H1 (cell line): ENCODE results near the gene TXNDC11. TPM values are rescaled to one million over a fixed set of nuclear protein-coding genes. Genes with fewer than 3 reads are reported as not detected.
A peak's percentile ranks its signal among the peaks of the same experiment; 100 is the strongest.

Experiments used
- CTCF ChIA-PET: fragments of 300-600 bp; sonication (Branson Sonifier 250); formaldehyde crosslinking; loops from one replicate; lab custom pipeline; 2021; ENCODE audit not compliant: partially characterized antibody; lab: Charles Lee
- POLR2A ChIA-PET: fragments of 300-600 bp; sonication (Branson Sonifier 250); formaldehyde crosslinking; loops from one replicate; lab custom pipeline; 2021; ENCODE audit warnings: inconsistent platforms; ENCODE audit not compliant: partially characterized antibody; lab: Charles Lee
- DNase-seq, 2 experiments: peaks; one replicate each; pipeline versions ENCODE4 v3.0.0 to v3.0.0-alpha.2; 2010 to 2022; ENCODE audit warnings: low spot score in 2 of 2, low read depth in 1 of 2, mixed read lengths in 1 of 2
- FAIRE-seq: peaks from 2 replicates; lab custom pipeline; 2011; peaks lifted over from hg19 to GRCh38; lab: Jason Lieb, UNC
- H2AFZ ChIP-seq: 2 replicates; pipeline ENCODE4 v1.8.1; 2012; ENCODE audit warnings: low read length, inconsistent platforms
- H2AK5ac ChIP-seq: 2 replicates; pipeline ENCODE4 v1.6.1; 2013; ENCODE audit warnings: low read depth, low read length
- H2BK120ac ChIP-seq: replicated peaks from 2 replicates; pipeline ENCODE3; 2013; ENCODE audit warnings: low read depth, low read length, inconsistent platforms
- H2BK12ac ChIP-seq: 2 replicates; pipeline ENCODE4 v1.6.1; 2013; ENCODE audit warnings: low read depth, low read length
- H2BK15ac ChIP-seq: 2 replicates; pipeline ENCODE4 v1.6.1; 2013; ENCODE audit warnings: low read length
- H2BK20ac ChIP-seq: 2 replicates; pipeline ENCODE4 v1.6.1; 2013; ENCODE audit warnings: low read length
- H2BK5ac ChIP-seq: 2 replicates; pipeline ENCODE4 v1.6.1; 2013; ENCODE audit warnings: low read depth, low read length
- H3K14ac ChIP-seq: 2 replicates; pipeline ENCODE4 v1.6.1; 2013; ENCODE audit warnings: inconsistent platforms; ENCODE audit not compliant: insufficient read length
- H3K18ac ChIP-seq: 2 replicates; pipeline ENCODE4 v1.6.1; 2013; ENCODE audit warnings: low read length; ENCODE audit errors: extremely low read depth
- H3K23ac ChIP-seq: 2 replicates; pipeline ENCODE4 v1.6.1; 2013; ENCODE audit warnings: inconsistent platforms; ENCODE audit not compliant: insufficient read length
- H3K23me2 ChIP-seq: 2 replicates; pipeline ENCODE4 v1.6.1; 2013; ENCODE audit warnings: low read depth, low read length
- H3K27ac ChIP-seq: 2 replicates; pipeline ENCODE4 v1.6.1; 2011; ENCODE audit warnings: low read depth, low read length, inconsistent platforms
- H3K27me3 ChIP-seq, 4 experiments: replicated peaks in 1 of 4; 1 replicate in 1 of 4; 2 replicates in 3 of 4; pipeline versions ENCODE4 v1.6.1 to v1.8.1; 2011 to 2013; ENCODE audit warnings: low read length in 3 of 4, mild to moderate bottlenecking in 3 of 4, inconsistent platforms in 2 of 4, mixed read lengths in 2 of 4, moderate library complexity in 1 of 4; ENCODE audit not compliant: control insufficient read depth in 3 of 4, insufficient read depth in 3 of 4; ENCODE audit errors: extremely low read depth in 1 of 4
- H3K36me3 ChIP-seq, 4 experiments: 2 replicates each; pipeline versions ENCODE4 v1.6.1 to v1.8.1; 2011 to 2013; ENCODE audit warnings: mild to moderate bottlenecking in 4 of 4, low read length in 3 of 4, moderate library complexity in 2 of 4, control low read depth in 1 of 4, inconsistent platforms in 1 of 4; ENCODE audit not compliant: insufficient read depth in 4 of 4, control insufficient read depth in 2 of 4
- H3K4ac ChIP-seq: replicated peaks from 2 replicates; pipeline ENCODE3; 2013; ENCODE audit warnings: low read length, low read depth, mixed read lengths, inconsistent platforms; ENCODE audit not compliant: insufficient read length
- H3K4me1 ChIP-seq, 4 experiments: replicated peaks in 1 of 4; 1 replicate in 1 of 4; 2 replicates in 3 of 4; pipeline versions ENCODE4 v1.6.1 to v1.8.1; 2011 to 2013; ENCODE audit warnings: low read length in 3 of 4, inconsistent platforms in 2 of 4, mixed read lengths in 1 of 4; ENCODE audit not compliant: insufficient read depth in 4 of 4, control insufficient read depth in 3 of 4
- H3K4me2 ChIP-seq, 2 experiments: 2 replicates each; pipeline versions ENCODE4 v1.6.1 to v1.8.1; 2011 to 2013; ENCODE audit warnings: low read depth in 2 of 2, low read length in 2 of 2, control low read depth in 1 of 2, inconsistent platforms in 1 of 2, mild to moderate bottlenecking in 1 of 2; ENCODE audit not compliant: insufficient read depth in 1 of 2
- H3K4me3 ChIP-seq, 4 experiments: fragments of 200-600, 300-600 bp in 1 of 4; sonication (generic), shearing (Covaris generic), sonication (Bioruptor Twin) in 1 of 4; 2 replicates each; pipeline versions ENCODE4 v1.5.1 to v1.8.1; 2011 to 2016; ENCODE audit warnings: low read length in 4 of 4, low read depth in 3 of 4, control low read depth in 2 of 4, inconsistent platforms in 2 of 4, mild to moderate bottlenecking in 2 of 4, mixed read lengths in 1 of 4, moderate library complexity in 1 of 4; ENCODE audit not compliant: insufficient read depth in 2 of 4; ENCODE audit errors: extremely low read depth in 1 of 4
- H3K56ac ChIP-seq: replicated peaks from 2 replicates; pipeline ENCODE3; 2013; ENCODE audit warnings: low read depth, mild to moderate bottlenecking, mixed read lengths, low read length, inconsistent platforms; ENCODE audit not compliant: insufficient read length
- H3K79me1 ChIP-seq: 2 replicates; pipeline ENCODE4 v1.6.1; 2013; ENCODE audit warnings: low read depth, low read length, control low read depth
- H3K79me2 ChIP-seq, 2 experiments: 2 replicates each; pipeline versions ENCODE4 v1.6.1 to v1.8.1; 2012 to 2013; ENCODE audit warnings: low read length in 2 of 2, mild to moderate bottlenecking in 2 of 2, inconsistent platforms in 1 of 2; ENCODE audit not compliant: insufficient read depth in 2 of 2, control insufficient read depth in 1 of 2
- H3K9ac ChIP-seq, 4 experiments: replicated peaks in 1 of 4; 1 replicate in 1 of 4; 2 replicates in 3 of 4; pipeline versions ENCODE4 v1.6.1 to v1.8.1; 2011 to 2013; ENCODE audit warnings: low read depth in 3 of 4, low read length in 3 of 4, control low read depth in 2 of 4, mild to moderate bottlenecking in 2 of 4, moderate library complexity in 2 of 4, inconsistent platforms in 1 of 4; ENCODE audit errors: extremely low read depth in 1 of 4
- H3K9me3 ChIP-seq, 2 experiments: 2 replicates each; pipeline versions ENCODE4 v1.6.1 to v1.8.1; 2012 to 2013; ENCODE audit warnings: mild to moderate bottlenecking in 2 of 2, moderate library complexity in 2 of 2, control low read depth in 1 of 2, inconsistent platforms in 1 of 2, low read depth in 1 of 2, low read length in 1 of 2, mixed read lengths in 1 of 2; ENCODE audit not compliant: insufficient read depth in 2 of 2
- H4K20me1 ChIP-seq, 2 experiments: replicated peaks in 1 of 2; 2 replicates each; pipeline versions ENCODE3 to v1.8.1; 2011 to 2013; ENCODE audit warnings: inconsistent platforms in 2 of 2, low read length in 2 of 2, mild to moderate bottlenecking in 1 of 2; ENCODE audit not compliant: insufficient read depth in 2 of 2, control insufficient read depth in 1 of 2
- H4K5ac ChIP-seq: 2 replicates; pipeline ENCODE4 v1.6.1; 2013; ENCODE audit warnings: low read length, low read depth, mixed read lengths, inconsistent platforms; ENCODE audit not compliant: insufficient read length
- H4K8ac ChIP-seq: 2 replicates; pipeline ENCODE4 v1.8.0; 2013; ENCODE audit warnings: mild to moderate bottlenecking, moderate library complexity, low read length, inconsistent platforms; ENCODE audit not compliant: insufficient read depth; ENCODE audit errors: extremely low read depth
- H4K91ac ChIP-seq: replicated peaks from 2 replicates; pipeline ENCODE3; 2013; ENCODE audit warnings: low read length, mixed read lengths, inconsistent platforms; ENCODE audit not compliant: insufficient read length
- ASH2L ChIP-seq: fragments of 200-600, 300-600 bp; sonication (generic); IDR thresholded peaks from one replicate; pipeline ENCODE4 v1.7.1; 2017; ENCODE audit warnings: low read length
- GABPA ChIP-seq: IDR thresholded peaks from 2 replicates; pipeline ENCODE4 v1.6.1; 2011; ENCODE audit warnings: mild to moderate bottlenecking, low read length, moderate library complexity, borderline replicate concordance; ENCODE audit not compliant: insufficient read depth
- HDAC6 ChIP-seq: IDR thresholded peaks from one replicate; pipeline ENCODE4 v1.7.1; 2012; ENCODE audit warnings: low read depth, mild to moderate bottlenecking, inconsistent platforms, low read length, moderate library complexity
- JUN ChIP-seq: IDR thresholded peaks from 2 replicates; pipeline ENCODE4 v1.6.1; 2011; ENCODE audit warnings: low read depth, mild to moderate bottlenecking, improper control_type of control experiment, low read length
- RNF2 ChIP-seq: fragments of 200-900, 300-1000 bp; sonication (generic); IDR thresholded peaks from 2 replicates; pipeline ENCODE4 v1.7.1; 2016; ENCODE audit warnings: borderline replicate concordance, low read depth, mild to moderate bottlenecking, antibody characterized with exemption, low read length; ENCODE audit not compliant: poor library complexity, severe bottlenecking; ENCODE audit errors: missing control alignments
- SRF ChIP-seq: IDR thresholded peaks from 2 replicates; pipeline ENCODE4 v1.6.1; 2011; ENCODE audit warnings: mild to moderate bottlenecking, low read depth, low read length, moderate library complexity
- TBP ChIP-seq: IDR thresholded peaks from 2 replicates; pipeline ENCODE4 v1.6.1; 2011; ENCODE audit warnings: low read depth, low read length, improper control_type of control experiment
- TEAD4 ChIP-seq: IDR thresholded peaks from 2 replicates; pipeline ENCODE4 v1.6.1; 2012; ENCODE audit warnings: low read depth, low read length, inconsistent platforms, mixed read lengths
- WGBS, 2 experiments: shearing (Covaris generic) in 1 of 2; methylation state at CpG; one replicate each; pipeline versions ENCODE4 v1.1.6 to v1.1.7; 2013 to 2015; ENCODE audit warnings: low lambda C conversion rate in 2 of 2, mixed read lengths in 2 of 2, inconsistent platforms in 1 of 2, low coverage in 1 of 2, missing lambda C conversion rate in 1 of 2; ENCODE audit not compliant: insufficient replicate concordance in 2 of 2, insufficient coverage in 1 of 2, insufficient read length in 1 of 2; ENCODE audit errors: extremely low coverage in 1 of 2, missing lambda C conversion rate in 1 of 2; 5-methylcytosine and 5-hydroxymethylcytosine counted together
- polyA plus RNA-seq, 7 experiments: library from polyadenylated mRNA; depleted of rRNA in 3 of 7; stranded (reverse) in 5 of 7; unstranded in 2 of 7; fragments of >200 nt in 5 of 7; fragments of 200-250 nt in 2 of 7; gene quantifications; 1 replicate in 5 of 7; 2 replicates in 1 of 7; 4 replicates in 1 of 7; pipeline versions ENCODE4 v1.2.1 to v1.2.3, GENCODE V29; 2011 to 2013; ENCODE audit warnings: missing spikeins in 2 of 7, mixed read lengths in 2 of 7
- total RNA-seq: library from RNA; stranded (reverse); fragmentation: NEBNext Ultra II Directional; extraction: Animal tissue kit (Norgen Biotek cat#: 25700); gene quantifications from 2 replicates; pipeline ENCODE4 v1.2.1, GENCODE V29; 2021
- TF ChIP-seq, protein P1 (sequence below): IDR thresholded peaks from 2 replicates; pipeline ENCODE4 v1.6.1; 2011; ENCODE audit warnings: low read length, improper control_type of control experiment

Gene TXNDC11
- total and polyA plus RNA-seq, 2 of the 8 experiments (the other 6 are each of a cell fraction or from before 2014, with no cell fraction given): 13.5 to 13.8 TPM

DNA sequence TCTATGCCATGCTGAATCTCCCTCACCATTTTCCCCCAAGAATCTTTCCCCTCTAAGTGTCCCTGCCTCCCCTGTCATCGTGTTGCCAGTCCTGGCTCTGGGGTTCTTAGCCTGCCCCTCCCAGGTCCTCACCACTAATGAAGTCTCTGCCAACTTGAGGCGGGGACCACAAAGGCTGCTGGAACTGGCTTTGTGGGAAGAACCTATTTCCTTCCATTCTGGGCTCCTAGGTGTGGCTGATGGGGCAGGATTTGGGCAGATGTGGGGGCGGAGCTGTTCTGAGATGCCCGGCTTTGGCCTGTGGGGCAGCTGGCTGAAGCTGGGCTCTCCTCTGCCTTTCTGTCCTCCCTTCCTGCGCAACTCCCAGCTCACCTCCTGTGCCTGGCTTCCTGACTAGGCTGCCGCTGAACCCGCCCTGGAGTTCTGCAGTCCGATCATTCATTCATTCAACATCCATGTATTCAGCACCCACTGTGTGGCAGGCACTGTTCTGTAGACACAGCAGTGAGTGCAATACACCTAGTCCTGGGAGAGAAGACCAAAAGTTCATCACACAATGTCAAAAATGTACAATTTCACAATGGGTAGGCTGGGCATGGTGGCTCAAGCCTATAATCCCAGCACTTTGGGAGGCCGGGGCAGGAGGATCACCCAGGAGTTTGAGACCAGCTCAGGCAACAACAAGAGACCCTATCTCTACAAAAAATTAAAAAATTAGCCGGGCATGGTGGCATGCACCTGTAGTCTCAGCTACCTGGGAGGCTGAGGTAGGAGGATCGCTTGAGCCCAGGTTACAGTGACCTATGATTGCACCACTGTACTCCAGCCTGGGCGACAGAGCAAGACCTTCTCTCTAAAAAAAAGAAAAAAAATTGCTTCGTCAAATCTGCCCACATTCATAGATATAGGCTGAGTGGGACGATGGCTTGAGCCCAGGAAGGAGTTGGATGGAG, 76.3 kb downstream of the TXNDC11 start:
- H3K4me2 ChIP-seq: no peak overlapping the region
- H2AFZ ChIP-seq: no peak overlapping the region
- peak overlapping the region; percentile 72; the same call in 1 of the 2 replicates for H2BK15ac ChIP-seq
- WGBS, 2 experiments: 91% methylated on average over 14 of the region's 14 CpGs; no CpG with 5 or more reads in 1 of the 2 experiments
- H3K36me3 ChIP-seq: no peaks in the 10 kb centered on the region
- peaks cover 10 to 23% of the 10 kb centered on the region in 2 experiments for H4K20me1 ChIP-seq
- POLR2A ChIA-PET: interaction anchor here (0.8 to 4.0 kb wide), 11 partner anchors 9 to 169 kb away, joined by 3 to 23 read pairs (median 4); no protein-coding TSS in a partner anchor
- no peak overlapping the region for H3K56ac ChIP-seq
- peaks cover 0 to 4% (median 0%) of the 10 kb centered on the region in 4 experiments; a peak in 1 of 7 replicates for H3K27me3 ChIP-seq
- H3K9me3 ChIP-seq: no peaks in the 10 kb centered on the region
- no peak for DNase-seq
- peaks cover 14 to 26% of the 10 kb centered on the region in 2 experiments for H3K79me2 ChIP-seq
- no peak overlapping the region for H3K23ac ChIP-seq
- peak overlapping the region; percentile 50 for H4K91ac ChIP-seq
- H2AK5ac ChIP-seq: peak overlapping the region; percentile 97; the same call in 1 of the 2 replicates
- H3K4me3 ChIP-seq: no peak overlapping the region
- H3K79me1 ChIP-seq: peaks cover 14% of the 10 kb centered on the region
- peaks cover 5% of the 10 kb centered on the region; the same call in 1 of the 2 replicates for H3K23me2 ChIP-seq
- H2BK5ac ChIP-seq: peak overlapping the region; percentile 92; the same call in 1 of the 2 replicates
- H2BK20ac ChIP-seq: peak overlapping the region; percentile 48; the same call in 1 of the 2 replicates
- H3K4me1 ChIP-seq: peaks cover 5 to 27% (median 22%) of the 10 kb centered on the region in 4 experiments
- no peak overlapping the region for H2BK120ac ChIP-seq
- H2BK12ac ChIP-seq: peak overlapping the region; percentile 98
- no peak overlapping the region for H3K14ac ChIP-seq
- peak overlapping the region; percentile 83; the same call in 1 of the 2 replicates for H3K18ac ChIP-seq
- H3K27ac ChIP-seq: no peak overlapping the region
- no peak for FAIRE-seq
- CTCF ChIA-PET: interaction anchor here (0.6 to 4.3 kb wide), 11 partner anchors 17 to 1204 kb away, joined by 3 to 23 read pairs (median 4); no protein-coding TSS in a partner anchor
- H3K9ac ChIP-seq: no peak overlapping the region
- no peak overlapping the region for H4K5ac ChIP-seq
- peak overlapping the region; percentile 69 for H3K4ac ChIP-seq
- H4K8ac ChIP-seq: no peak overlapping the region
- TF ChIP-seq RNF2 (no peak), SRF (no peak), ASH2L (no peak), TBP (no peak), TEAD4 (no peak), JUN (no peak), GABPA (no peak), HDAC6 (no peak)
- TF ChIP-seq, protein P1, sequence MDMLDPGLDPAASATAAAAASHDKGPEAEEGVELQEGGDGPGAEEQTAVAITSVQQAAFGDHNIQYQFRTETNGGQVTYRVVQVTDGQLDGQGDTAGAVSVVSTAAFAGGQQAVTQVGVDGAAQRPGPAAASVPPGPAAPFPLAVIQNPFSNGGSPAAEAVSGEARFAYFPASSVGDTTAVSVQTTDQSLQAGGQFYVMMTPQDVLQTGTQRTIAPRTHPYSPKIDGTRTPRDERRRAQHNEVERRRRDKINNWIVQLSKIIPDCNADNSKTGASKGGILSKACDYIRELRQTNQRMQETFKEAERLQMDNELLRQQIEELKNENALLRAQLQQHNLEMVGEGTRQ: no peak
